DMS153 (cell line): ENCODE data around the gene BCAT1.
"Not testable (repeated sequence)": the region's sequence is repeated elsewhere in the genome, so short reads cannot be mapped to it uniquely, and the experiment has no call there.

Experiments used
- DNase-seq: peaks from one replicate; lab custom pipeline; 2025; lab: John Stamatoyannopoulos, UW

Gene BCAT1

DNA sequence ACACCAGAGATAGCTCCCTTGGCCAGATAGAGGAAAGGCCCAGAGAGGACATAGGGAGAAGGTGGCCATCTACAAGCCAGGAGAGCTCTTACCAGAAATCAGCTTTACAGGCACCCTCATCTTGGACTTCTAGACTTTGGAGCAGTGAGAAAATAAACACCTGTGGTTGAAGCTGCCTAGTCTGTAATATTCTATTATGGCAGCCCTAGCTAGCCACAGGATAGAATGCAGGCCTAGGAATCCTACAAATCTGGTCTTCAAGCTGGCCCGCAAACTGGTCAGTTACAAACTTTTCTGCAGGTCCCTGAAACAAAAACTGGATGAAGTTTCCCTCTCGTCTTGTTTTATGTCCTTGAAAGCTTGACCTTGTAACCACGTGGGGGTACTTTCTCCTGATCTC is 92.4 kb downstream of the BCAT1 start:
- no peak for DNase-seq

- DNase-seq, result no peak
These were observed 94.0 kb downstream of the BCAT1 start for GRCh38 chr12:24854908-24855307.

- DNase-seq, result no peak
These were observed 94.9 kb downstream of the BCAT1 start for GRCh38 chr12:24854017-24854416.

DNA sequence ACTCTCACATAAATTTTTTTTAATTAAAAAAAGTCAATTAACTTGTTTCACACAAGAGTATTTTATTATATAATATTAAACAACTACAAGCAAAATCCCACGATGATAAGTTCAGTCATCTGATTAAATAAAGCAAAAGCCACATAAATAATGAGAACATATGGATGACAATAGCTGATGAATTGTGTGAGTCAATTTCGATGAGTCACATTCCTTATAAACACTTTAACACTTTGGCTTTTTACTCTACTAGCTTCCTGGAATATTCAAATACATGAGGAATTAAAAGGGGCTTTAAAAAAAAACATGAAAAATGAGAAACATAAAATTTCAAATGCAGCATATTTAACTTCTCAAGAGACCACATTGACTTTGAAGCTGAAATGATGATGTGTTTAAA is 95.3 kb downstream of the BCAT1 start:
- DNase-seq, result no peak

DNA sequence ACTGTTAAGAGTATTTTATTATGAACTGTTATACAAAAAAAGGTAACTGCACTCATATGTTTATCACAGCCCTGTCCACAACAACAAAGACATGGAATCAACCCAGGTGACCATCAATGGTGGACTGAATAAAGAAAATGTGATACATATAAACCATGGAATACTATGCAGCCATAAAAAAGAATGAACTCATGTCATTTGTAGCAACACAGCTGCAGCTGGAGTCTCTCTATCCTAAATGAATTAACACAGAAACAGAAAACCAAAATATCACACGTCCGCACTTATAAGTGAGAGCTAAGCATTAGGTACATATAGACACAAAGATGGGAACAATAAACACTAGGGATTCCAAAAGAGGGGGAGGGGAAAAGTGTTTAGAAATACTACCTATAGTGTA is 95.8 kb downstream of the BCAT1 start:
- no peak for DNase-seq

DNA sequence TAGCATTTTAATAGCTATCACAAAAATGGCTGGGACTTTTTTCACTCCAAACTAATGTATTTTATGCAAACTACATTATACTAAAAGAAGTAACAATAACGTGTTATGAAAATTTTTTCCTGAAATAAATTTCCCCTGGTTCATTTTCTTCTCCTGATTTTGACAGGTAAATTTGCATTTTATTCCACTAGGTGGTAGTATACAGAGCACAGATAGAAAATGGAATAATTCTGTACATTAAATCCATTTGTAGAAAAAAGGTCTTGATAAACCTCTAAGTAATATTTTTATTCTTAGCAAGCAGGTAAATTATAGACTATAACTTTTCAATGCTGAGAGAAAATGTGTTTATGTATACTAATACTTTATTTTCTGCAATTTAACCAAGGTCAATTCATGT is 96.5 kb downstream of the BCAT1 start:
- no peak for DNase-seq

DNA sequence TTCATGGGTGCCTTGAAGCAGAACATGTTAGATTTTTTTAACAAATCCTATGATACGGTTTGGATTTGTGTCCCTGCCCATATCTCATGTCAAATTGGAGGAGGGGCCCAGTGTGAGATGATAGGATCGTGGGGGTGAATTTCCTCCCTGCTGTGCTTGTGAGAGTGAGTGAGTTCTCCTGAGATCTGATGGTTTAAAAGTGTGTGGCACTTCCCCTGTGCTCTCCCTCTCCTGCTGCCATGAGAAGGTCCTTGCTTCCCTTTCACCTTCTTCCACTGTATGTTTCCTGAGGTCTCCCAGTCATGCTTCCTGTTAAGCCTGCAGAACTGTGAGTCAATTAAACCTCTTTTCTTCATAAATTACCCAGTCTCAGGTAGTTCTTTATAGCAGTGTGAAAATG is 97.0 kb downstream of the BCAT1 start:
- DNase-seq, result not testable (repeated sequence)

DNA sequence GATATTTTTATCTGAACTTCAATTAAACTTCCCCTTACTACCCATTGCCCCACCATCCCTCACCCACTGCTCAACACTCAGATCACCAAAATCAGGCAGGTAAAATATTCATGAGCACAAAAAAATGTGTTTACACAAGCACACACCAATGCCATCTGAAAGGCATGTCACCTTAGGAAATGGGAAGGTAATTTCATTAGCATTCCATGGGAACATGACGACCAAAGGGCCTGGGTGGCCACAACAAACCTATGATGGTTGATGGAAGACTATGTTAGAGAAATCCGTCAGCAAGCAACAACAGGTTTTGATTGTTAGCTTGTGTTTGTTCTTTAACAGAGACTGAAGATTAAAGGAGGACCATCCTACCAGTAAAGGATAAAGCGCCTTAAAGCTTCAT is 97.6 kb downstream of the BCAT1 start:
- DNase-seq, result no peak

- DNase-seq, result no peak
These were observed 98.4 kb downstream of the BCAT1 start for GRCh38 chr12:24850496-24850895.

DNA sequence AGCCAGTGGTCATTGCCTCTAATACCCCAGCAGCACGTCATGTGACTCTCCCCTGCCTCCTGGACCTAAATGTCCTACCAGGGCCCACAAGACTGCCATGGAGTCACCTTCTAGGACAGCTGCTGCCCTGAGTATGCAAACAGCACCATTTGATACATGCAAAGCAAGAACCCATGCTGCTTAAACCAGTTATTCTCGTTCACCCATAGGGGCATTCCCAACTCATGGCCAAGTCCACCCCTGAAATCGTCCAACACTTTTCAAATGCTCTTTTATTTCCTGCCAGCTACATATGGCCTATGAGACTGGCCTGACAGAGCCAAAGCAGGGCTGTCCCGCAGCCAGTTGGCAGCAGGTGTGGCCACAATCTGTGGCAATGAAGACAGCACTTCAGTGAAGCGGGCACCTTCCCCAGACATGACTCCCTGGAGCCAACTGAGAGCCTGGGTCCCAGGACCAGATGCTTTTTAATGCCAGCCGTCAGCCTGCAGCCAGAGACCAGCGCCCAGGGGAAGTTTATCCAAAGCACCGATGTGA is 99.9 kb downstream of the BCAT1 start:
- DNase-seq, result no peak

DNA sequence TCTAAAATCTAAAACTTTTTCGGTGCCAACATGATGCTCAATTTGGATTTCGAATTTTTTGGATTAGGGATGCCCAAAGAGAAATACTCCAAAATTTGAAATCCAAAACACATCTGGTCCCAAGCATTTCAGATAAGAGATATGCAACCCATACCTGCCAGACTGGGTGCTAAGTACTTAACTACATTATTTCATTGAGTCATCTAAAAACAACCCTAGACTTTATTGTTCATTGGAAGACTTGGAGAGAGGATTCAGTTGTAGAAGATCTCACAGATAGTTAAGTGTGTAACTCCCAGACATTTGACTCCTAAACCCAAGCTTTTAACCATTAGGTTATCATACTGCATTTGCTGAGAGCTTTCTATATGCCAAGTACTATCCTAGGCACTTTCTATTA is 102.2 kb downstream of the BCAT1 start:
- no peak for DNase-seq

DNA sequence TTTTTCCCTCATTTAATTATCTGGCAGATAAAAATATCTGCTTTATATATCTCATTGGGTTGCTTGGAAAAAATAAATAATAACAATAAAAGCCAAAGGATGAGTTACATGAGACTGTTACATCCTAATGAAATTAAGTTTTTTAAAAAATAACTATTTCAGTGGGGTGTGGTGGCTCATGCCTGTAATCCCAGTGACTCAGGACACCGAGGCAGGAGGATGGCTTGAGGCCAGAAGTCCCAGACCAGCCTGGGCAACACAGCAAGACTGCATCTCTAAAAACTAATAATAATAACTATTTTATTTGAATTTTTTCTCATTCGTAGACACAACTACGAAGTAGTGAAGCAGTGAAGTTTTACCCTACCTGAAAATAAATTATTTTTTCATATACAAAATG is 103.3 kb downstream of the BCAT1 start:
- no peak for DNase-seq

DNA sequence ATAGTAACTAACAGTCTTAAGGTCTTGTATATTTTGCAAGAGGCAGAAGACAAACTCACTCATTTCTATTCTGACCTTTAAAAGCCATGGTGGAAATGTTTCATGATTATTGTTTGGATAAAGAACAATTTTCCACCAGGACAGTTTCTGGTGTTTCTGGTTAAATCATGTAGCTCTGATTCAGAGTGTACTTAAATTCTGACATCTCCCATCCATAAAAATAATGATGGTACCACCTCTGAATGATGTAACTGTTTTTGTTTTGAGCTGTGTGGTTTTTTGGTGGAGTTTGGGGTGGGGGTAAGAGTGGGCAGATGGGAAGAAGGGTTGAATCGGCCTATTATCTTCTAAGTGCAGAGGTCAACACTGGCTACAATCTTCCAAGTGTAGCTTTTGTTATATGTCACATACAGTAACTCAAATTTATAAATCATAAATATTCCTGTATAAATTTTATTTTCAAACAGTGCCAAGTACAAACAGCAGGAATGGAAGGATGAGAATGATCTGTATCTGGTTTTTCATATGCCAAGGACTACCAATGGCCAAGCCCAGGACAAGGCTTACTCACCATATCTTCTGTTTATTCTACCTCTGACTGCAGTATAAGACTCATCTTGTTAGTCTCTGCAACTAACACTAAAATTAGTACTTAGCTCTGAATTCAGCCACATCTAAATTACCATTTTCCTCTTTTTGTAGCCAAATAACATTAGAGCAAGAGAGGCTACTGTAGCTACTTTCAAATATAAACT is 108.7 kb downstream of the BCAT1 start:
- DNase-seq, result no peak

DNA sequence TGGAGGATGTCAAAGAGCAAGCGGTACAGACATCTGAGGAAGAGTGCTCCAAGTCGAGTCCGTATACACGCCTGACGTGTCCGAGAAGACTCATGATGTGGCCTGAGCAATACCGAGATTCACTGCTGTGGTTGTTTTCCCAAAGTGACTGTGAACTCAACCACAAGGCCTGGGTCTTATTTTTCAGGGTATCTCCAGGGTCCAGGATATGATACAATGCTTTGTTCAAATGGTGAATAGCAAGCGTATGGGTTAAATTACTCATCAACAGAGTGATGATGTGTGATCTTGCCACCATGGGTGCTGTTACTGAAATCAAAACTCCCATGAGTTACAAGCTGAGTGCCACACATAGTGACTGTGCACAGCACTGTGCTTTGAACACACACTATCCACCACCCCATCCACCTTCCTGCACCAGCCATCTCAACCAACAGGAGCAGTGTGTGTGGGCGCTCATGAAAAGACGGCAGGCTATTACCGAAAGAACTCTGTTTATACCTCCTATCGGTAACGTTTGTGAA is 109.6 kb downstream of the BCAT1 start:
- no peak for DNase-seq

DNA sequence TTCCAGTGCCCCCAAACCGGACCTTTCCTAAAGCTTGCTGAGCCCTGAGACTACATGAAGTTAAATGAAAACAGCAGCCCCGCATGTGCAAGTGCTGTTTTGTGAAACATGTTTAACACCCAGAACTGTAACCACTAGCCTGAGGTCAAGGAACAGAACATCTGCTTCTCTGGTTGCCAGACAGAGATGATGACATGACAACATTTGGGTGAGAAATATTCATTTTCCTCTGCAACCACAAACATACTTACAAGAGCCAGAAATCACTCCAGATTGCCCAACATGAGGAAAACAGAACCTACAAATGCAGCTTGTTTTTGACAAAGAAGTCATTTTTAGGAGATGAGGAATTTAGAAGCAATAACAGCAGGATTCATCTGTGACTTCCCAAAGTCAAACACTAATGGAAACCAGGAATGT is 110.4 kb downstream of the BCAT1 start:
- DNase-seq, result no peak

GRCh38 chr12:24835377-24835776 is 113.5 kb downstream of the BCAT1 start:
- DNase-seq, result no peak

GRCh38 chr12:24833513-24833912 is 115.4 kb downstream of the BCAT1 start:
- DNase-seq, result no peak

GRCh38 chr12:24823808-24824515 is 124.9 kb downstream of the BCAT1 start:
- no peak for DNase-seq

- DNase-seq, result no peak
These were observed 126.6 kb downstream of the BCAT1 start for GRCh38 chr12:24822121-24822899.

DNA sequence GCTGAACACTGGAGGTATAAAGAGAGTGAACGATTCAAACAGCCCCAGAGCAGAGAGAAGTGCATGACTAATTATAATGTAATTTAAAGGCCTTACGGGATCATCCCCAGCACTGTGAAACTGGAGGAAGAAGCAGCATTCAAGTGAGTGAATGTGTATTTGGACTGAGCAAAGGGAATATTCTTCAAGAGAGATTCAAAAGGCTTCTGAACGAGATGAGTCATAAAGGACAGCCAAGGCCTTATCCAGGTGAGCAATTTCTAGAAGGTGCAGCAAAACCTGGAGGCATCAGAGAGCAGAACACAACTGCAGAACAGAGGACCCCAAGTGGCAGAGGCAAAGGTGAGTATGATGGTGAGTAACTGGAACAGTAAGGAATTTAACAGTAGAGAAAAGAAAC is 127.2 kb downstream of the BCAT1 start:
- no peak for DNase-seq

DNA sequence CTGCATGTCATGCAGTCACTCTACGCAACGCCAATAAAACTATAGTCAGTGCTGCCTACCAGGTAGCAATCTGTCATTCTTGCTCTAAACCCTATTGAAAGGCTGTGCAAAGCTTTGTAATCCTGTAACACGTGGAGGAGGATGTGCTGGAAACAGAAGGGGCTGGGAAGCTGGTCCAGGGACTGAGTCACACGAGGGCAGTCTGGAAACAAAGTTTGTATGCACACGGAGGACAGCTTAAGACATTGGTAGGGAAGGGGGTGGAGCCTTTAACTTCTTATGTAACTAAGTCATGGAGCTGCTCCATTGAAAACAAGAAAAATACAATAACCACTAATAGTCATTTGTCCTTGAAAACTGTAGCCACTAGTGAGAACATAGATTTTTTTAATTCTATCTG is 128.0 kb downstream of the BCAT1 start:
- no peak for DNase-seq

GRCh38 chr12:24818351-24818750 is 130.6 kb downstream of the BCAT1 start:
- DNase-seq, result no peak

GRCh38 chr12:24815114-24815423 is 133.8 kb downstream of the BCAT1 start:
- no peak for DNase-seq
